ENCODE measurements around the gene SNRNP25. TPM values are rescaled to one million over a fixed set of nuclear protein-coding genes. Genes with fewer than 3 reads are reported as not detected.
A peak's percentile ranks its signal among the peaks of the same experiment; 100 is the strongest.
"Not testable (repeated sequence)": the region's sequence is repeated elsewhere in the genome, so short reads cannot be mapped to it uniquely, and the experiment has no call there.

SNRNP25 gene
- total and polyA plus RNA-seq, 2 donors (not counting 1 experiment from before 2014, with no cell fraction given) = 25.5 to 32.8 TPM

DNA sequence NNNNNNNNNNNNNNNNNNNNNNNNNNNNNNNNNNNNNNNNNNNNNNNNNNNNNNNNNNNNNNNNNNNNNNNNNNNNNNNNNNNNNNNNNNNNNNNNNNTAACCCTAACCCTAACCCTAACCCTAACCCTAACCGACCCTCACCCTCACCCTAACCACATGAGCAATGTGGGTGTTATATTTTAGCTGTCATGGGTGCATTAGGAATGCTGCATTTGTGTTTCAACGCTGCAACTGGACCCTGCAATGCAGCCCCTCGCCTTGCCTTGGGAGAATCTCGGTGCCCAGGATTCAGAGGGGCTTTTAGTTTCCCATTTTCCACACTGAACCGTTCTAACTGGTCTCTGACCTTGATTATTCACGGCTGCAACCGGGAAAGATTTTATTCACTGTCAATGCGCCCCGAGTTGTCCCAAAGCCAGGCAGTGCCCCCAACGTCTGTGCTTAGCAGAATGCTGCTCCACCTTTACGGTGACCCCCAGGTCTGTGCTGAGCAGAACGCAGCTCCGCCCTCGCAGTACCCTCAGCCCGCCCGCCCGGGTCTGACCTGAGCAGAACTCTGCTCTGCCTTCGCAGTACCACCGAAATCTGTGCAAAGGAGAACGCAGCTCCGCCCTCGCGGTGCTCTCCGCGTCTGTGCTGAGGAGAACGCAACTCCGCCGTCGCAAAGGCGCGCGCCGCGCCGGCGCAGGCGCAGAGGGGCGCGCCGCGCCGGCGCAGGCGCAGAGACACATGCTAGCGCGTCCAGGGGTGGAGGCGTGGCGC is 43.5 kb upstream of the SNRNP25 start:
- no peaks in the 10 kb centered on the region for H3K27me3 ChIP-seq (replicated peaks in 1 of 4; ENCODE audit: control extremely low read depth in 1 of 4, control insufficient read depth in 3 of 4, insufficient read depth in 4 of 4, low read length in 3 of 4)
- H2AFZ ChIP-seq (ENCODE audit: insufficient read depth, low read depth, low read length, poor library complexity, severe bottlenecking) = no peak overlapping the region
- no peaks in the 10 kb centered on the region for H3K36me3 ChIP-seq (replicated peaks in 1 of 2; ENCODE audit: control extremely low read depth in 1 of 2, control insufficient read depth in 1 of 2, extremely low read depth in 1 of 2, insufficient read depth in 2 of 2, low read length in 1 of 2)
- peaks cover 0 to 9% (median 0%) of the 10 kb centered on the region in 3 donors for H3K9me3 ChIP-seq (ENCODE audit: control extremely low read depth in 1 of 3, control insufficient read depth in 2 of 3, insufficient read depth in 1 of 3, low read length in 2 of 3)
- H3K9ac ChIP-seq (ENCODE audit: low read length) = no peak overlapping the region
- no peaks in the 10 kb centered on the region for H4K20me1 ChIP-seq (ENCODE audit: control insufficient read depth, insufficient read depth, low read length, poor library complexity, severe bottlenecking)
- H3K4me1 ChIP-seq (ENCODE audit: control insufficient read depth in 2 of 2, insufficient read depth in 2 of 2, low read length in 2 of 2) = no peaks in the 10 kb centered on the region
- CTCF ChIA-PET = no interaction called here
- ATAC-seq (ENCODE audit: low read depth) (peak; percentile 83), DNase-seq (peak; percentile 39)
- Mint-ChIP-seq H3K4me1 (no peaks in the 10 kb centered on the region), H3K27ac (no peak overlapping the region), H3K4me3 (peak overlapping the region; percentile 64), H3K9me3 (ENCODE audit: insufficient read depth) (no peaks in the 10 kb centered on the region), H3K27me3 (no peaks in the 10 kb centered on the region)
- intact Hi-C loops (cut with micrococcal nuclease) = no loop called here
- POLR2A ChIA-PET = no interaction called here
- no peak for TF ChIP-seq EZH2 (IDR thresholded peaks at IDR 0.05; ENCODE audit: borderline replicate concordance, insufficient read depth, low read depth, low read length, poor library complexity, severe bottlenecking)
- TF ChIP-seq, protein P1, sequence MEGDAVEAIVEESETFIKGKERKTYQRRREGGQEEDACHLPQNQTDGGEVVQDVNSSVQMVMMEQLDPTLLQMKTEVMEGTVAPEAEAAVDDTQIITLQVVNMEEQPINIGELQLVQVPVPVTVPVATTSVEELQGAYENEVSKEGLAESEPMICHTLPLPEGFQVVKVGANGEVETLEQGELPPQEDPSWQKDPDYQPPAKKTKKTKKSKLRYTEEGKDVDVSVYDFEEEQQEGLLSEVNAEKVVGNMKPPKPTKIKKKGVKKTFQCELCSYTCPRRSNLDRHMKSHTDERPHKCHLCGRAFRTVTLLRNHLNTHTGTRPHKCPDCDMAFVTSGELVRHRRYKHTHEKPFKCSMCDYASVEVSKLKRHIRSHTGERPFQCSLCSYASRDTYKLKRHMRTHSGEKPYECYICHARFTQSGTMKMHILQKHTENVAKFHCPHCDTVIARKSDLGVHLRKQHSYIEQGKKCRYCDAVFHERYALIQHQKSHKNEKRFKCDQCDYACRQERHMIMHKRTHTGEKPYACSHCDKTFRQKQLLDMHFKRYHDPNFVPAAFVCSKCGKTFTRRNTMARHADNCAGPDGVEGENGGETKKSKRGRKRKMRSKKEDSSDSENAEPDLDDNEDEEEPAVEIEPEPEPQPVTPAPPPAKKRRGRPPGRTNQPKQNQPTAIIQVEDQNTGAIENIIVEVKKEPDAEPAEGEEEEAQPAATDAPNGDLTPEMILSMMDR (IDR thresholded peaks at IDR 0.05) = no peak
- peak overlapping the region in 1 of 5 experiments; percentile 43 for H3K4me3 ChIP-seq (ENCODE audit: control extremely low read depth in 1 of 5, extremely low read depth in 1 of 5, insufficient read depth in 1 of 5, low read depth in 2 of 5, low read length in 4 of 5)
- WGBS (ENCODE audit: insufficient coverage) = 82% methylated on average over 19 of the region's 48 CpGs
- H3K79me2 ChIP-seq (ENCODE audit: control insufficient read depth, insufficient read depth, low read length) = no peaks in the 10 kb centered on the region
- H3K4me2 ChIP-seq (replicated peaks; ENCODE audit: low read depth, low read length, poor library complexity, severe bottlenecking) = no peak overlapping the region
- H3K27ac ChIP-seq (ENCODE audit: low read length in 2 of 2) = no peak overlapping the region

DNA sequence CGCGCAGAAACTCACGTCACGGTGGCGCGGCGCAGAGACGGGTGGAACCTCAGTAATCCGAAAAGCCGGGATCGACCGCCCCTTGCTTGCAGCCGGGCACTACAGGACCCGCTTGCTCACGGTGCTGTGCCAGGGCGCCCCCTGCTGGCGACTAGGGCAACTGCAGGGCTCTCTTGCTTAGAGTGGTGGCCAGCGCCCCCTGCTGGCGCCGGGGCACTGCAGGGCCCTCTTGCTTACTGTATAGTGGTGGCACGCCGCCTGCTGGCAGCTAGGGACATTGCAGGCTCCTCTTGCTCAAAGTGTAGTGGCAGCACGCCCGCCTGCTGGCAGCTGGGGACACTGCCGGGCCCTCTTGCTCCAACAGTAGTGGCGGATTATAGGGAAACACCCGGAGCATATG is 42.9 kb upstream of the SNRNP25 start:
- H3K27ac Mint-ChIP-seq = peak overlapping the region; percentile 50
- H3K9me3 Mint-ChIP-seq (ENCODE audit: insufficient read depth); DNase-seq; H3K4me3 ChIP-seq (ENCODE audit: control extremely low read depth in 1 of 5, extremely low read depth in 1 of 5, insufficient read depth in 1 of 5, low read depth in 2 of 5, low read length in 4 of 5); H2AFZ ChIP-seq (ENCODE audit: insufficient read depth, low read depth, low read length, poor library complexity, severe bottlenecking); POLR2A ChIA-PET; intact Hi-C loops (cut with micrococcal nuclease); H3K4me2 ChIP-seq (replicated peaks; ENCODE audit: low read depth, low read length, poor library complexity, severe bottlenecking); H3K27me3 ChIP-seq (replicated peaks in 1 of 4; ENCODE audit: control extremely low read depth in 1 of 4, control insufficient read depth in 3 of 4, insufficient read depth in 4 of 4, low read length in 3 of 4); H3K9ac ChIP-seq (ENCODE audit: low read length); H4K20me1 ChIP-seq (ENCODE audit: control insufficient read depth, insufficient read depth, low read length, poor library complexity, severe bottlenecking); H3K27ac ChIP-seq (ENCODE audit: low read length in 2 of 2); H3K36me3 ChIP-seq (replicated peaks in 1 of 2; ENCODE audit: control extremely low read depth in 1 of 2, control insufficient read depth in 1 of 2, extremely low read depth in 1 of 2, insufficient read depth in 2 of 2, low read length in 1 of 2); CTCF ChIA-PET; H3K4me1 Mint-ChIP-seq; H3K79me2 ChIP-seq (ENCODE audit: control insufficient read depth, insufficient read depth, low read length); H3K27me3 Mint-ChIP-seq; H3K4me1 ChIP-seq (ENCODE audit: control insufficient read depth in 2 of 2, insufficient read depth in 2 of 2, low read length in 2 of 2); H3K9me3 ChIP-seq (ENCODE audit: control extremely low read depth in 1 of 3, control insufficient read depth in 2 of 3, insufficient read depth in 1 of 3, low read length in 2 of 3): not testable (repeated sequence)
- peak overlapping the region; percentile 26 for H3K4me3 Mint-ChIP-seq
- no CpG with 5 or more reads among the region's 27 CpGs for WGBS (ENCODE audit: insufficient coverage)
- TF ChIP-seq, protein P1 (IDR thresholded peaks at IDR 0.05) = peak; percentile 29
- peak; percentile 66 for ATAC-seq (ENCODE audit: low read depth)

DNA sequence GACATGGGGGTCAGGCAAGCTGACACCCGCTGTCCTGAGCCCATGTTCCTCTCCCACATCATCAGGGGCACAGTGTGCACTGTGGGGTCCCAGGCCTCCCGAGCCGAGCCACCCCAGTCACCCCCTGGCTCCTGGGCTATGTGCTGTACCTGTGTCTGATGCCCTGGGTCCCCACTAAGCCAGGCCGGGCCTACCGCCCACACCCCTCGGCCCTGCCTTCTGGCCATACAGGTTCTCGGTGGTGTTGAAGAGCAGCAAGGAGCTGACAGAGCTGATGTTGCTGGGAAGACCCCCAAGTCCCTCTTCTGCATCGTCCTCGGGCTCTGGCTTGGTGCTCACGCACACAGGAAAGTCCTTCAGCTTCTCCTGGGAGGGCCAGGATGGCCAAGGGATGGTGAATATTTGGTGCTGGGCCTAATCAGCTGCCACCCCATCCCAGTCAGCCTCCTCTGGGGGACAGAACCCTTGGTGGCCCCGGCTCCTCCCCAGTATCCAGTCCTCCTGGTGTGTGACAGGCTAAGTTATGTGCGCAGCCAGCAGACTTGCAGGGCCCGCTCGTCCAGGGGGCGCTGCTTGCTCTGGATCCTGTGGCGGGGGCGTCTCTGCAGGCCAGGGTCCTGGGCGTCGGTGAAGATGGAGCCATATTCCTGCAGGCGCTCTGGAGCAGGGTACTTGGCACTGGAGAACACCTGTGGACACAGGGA is 36.4 kb upstream of the SNRNP25 start:
- H3K9me3 Mint-ChIP-seq (ENCODE audit: insufficient read depth); H3K4me2 ChIP-seq (replicated peaks; ENCODE audit: low read depth, low read length, poor library complexity, severe bottlenecking); H2AFZ ChIP-seq (ENCODE audit: insufficient read depth, low read depth, low read length, poor library complexity, severe bottlenecking); H3K79me2 ChIP-seq (ENCODE audit: control insufficient read depth, insufficient read depth, low read length); intact Hi-C loops (cut with micrococcal nuclease); DNase-seq; H3K9me3 ChIP-seq (ENCODE audit: control extremely low read depth in 1 of 3, control insufficient read depth in 2 of 3, insufficient read depth in 1 of 3, low read length in 2 of 3); H3K27me3 ChIP-seq (replicated peaks in 1 of 4; ENCODE audit: control extremely low read depth in 1 of 4, control insufficient read depth in 3 of 4, insufficient read depth in 4 of 4, low read length in 3 of 4); H3K27ac Mint-ChIP-seq; H3K27me3 Mint-ChIP-seq; H3K9ac ChIP-seq (ENCODE audit: low read length); H3K4me1 ChIP-seq (ENCODE audit: control insufficient read depth in 2 of 2, insufficient read depth in 2 of 2, low read length in 2 of 2); POLR2A ChIA-PET; ATAC-seq (ENCODE audit: low read depth); H3K4me3 ChIP-seq (ENCODE audit: control extremely low read depth in 1 of 5, extremely low read depth in 1 of 5, insufficient read depth in 1 of 5, low read depth in 2 of 5, low read length in 4 of 5); CTCF ChIA-PET; H3K4me3 Mint-ChIP-seq; H3K27ac ChIP-seq (ENCODE audit: low read length in 2 of 2); H3K36me3 ChIP-seq (replicated peaks in 1 of 2; ENCODE audit: control extremely low read depth in 1 of 2, control insufficient read depth in 1 of 2, extremely low read depth in 1 of 2, insufficient read depth in 2 of 2, low read length in 1 of 2); H3K4me1 Mint-ChIP-seq; H4K20me1 ChIP-seq (ENCODE audit: control insufficient read depth, insufficient read depth, low read length, poor library complexity, severe bottlenecking): not testable (repeated sequence)
- 96% methylated on average over 6 of the region's 20 CpGs for WGBS (ENCODE audit: insufficient coverage)

All from B cell (primary cell).